Endothelial cell of umbilical vein (primary cell): ENCODE data around the gene HOXB6. TPM values are rescaled to one million over a fixed set of nuclear protein-coding genes. Genes with fewer than 3 reads are reported as not detected.

ENCODE experiments used
- BruUV-seq: library from RNA; stranded (reverse); fragments of 400-500 nt; replicated peaks from 2 replicates; lab custom pipeline; 2021; lab: Mats Ljungman, UMichigan
- CTCF ChIA-PET: fragments of 300-600, 350-600 bp; sonication (Branson Sonifier 250); formaldehyde crosslinking; loops from one replicate; lab custom pipeline; 2021; ENCODE audit warnings: antibody characterized with exemption, inconsistent platforms; lab: Charles Lee
- POLR2A ChIA-PET: fragments of 300-600, 350-600 bp; sonication (Branson Sonifier 250); formaldehyde crosslinking; loops from one replicate; lab custom pipeline; 2021; ENCODE audit warnings: antibody characterized with exemption, inconsistent platforms; lab: Charles Lee
- DNase-seq: peaks from one replicate; pipeline ENCODE4 v3.0.0-alpha.2; 2011; ENCODE audit warnings: low read depth, low spot score
- FAIRE-seq: peaks from 2 replicates; lab custom pipeline; 2011; peaks lifted over from hg19 to GRCh38; lab: Jason Lieb, UNC
- H2AFZ ChIP-seq: 2 replicates; pipeline ENCODE4 v1.6.0; 2012; ENCODE audit warnings: low read depth, low read length, control low read depth, inconsistent platforms
- H3K27ac ChIP-seq: 2 replicates; pipeline ENCODE4 v1.5.1; 2011; ENCODE audit warnings: low read depth, mild to moderate bottlenecking, control low read depth, low read length, moderate library complexity; ENCODE audit not compliant: insufficient read depth
- H3K27me3 ChIP-seq, 2 experiments: 2 replicates each; pipeline versions ENCODE4 v1.6.0 to v1.6.1; 2011; ENCODE audit warnings: low read length in 2 of 2, mixed read lengths in 1 of 2; ENCODE audit not compliant: control insufficient read depth in 2 of 2, insufficient read depth in 2 of 2
- H3K36me3 ChIP-seq, 2 experiments: 2 replicates in 1 of 2; 3 replicates in 1 of 2; pipeline ENCODE4 v1.5.1; 2011; ENCODE audit warnings: low read length in 2 of 2, mild to moderate bottlenecking in 1 of 2, moderate library complexity in 1 of 2; ENCODE audit not compliant: control insufficient read depth in 2 of 2, insufficient read depth in 2 of 2; ENCODE audit errors: extremely low read depth in 1 of 2
- H3K4me1 ChIP-seq: 3 replicates; pipeline ENCODE4 v1.5.1; 2011; ENCODE audit warnings: mild to moderate bottlenecking, low read length; ENCODE audit not compliant: control insufficient read depth, insufficient read depth; ENCODE audit errors: extremely low read depth
- H3K4me2 ChIP-seq: 2 replicates; pipeline ENCODE4 v1.6.1; 2011; ENCODE audit warnings: low read length, control low read depth, mixed read lengths; ENCODE audit not compliant: insufficient read depth
- H3K4me3 ChIP-seq, 3 experiments: fragments of 200-600 bp in 1 of 3; sonication (generic), shearing (Covaris generic) in 1 of 3; replicated peaks in 1 of 3; 2 replicates each; pipeline ENCODE4 v1.5.1; 2011 to 2016; ENCODE audit warnings: control low read depth in 3 of 3, low read length in 3 of 3, mild to moderate bottlenecking in 2 of 3, inconsistent platforms in 1 of 3, low read depth in 1 of 3, moderate library complexity in 1 of 3; ENCODE audit not compliant: insufficient read depth in 1 of 3
- H3K79me2 ChIP-seq: 2 replicates; pipeline ENCODE4 v1.6.0; 2012; ENCODE audit warnings: low read length, inconsistent platforms; ENCODE audit not compliant: control insufficient read depth, insufficient read depth
- H3K9ac ChIP-seq: replicated peaks from 2 replicates; pipeline ENCODE3; 2011; ENCODE audit warnings: low read length, control low read depth; ENCODE audit not compliant: insufficient read depth; ENCODE audit errors: extremely low read depth
- H3K9me1 ChIP-seq: replicated peaks from 3 replicates; pipeline ENCODE4 v1.6.0; 2011; ENCODE audit warnings: mild to moderate bottlenecking, low read length; ENCODE audit not compliant: control insufficient read depth, insufficient read depth; ENCODE audit errors: extremely low read depth
- H3K9me3 ChIP-seq: replicated peaks from 2 replicates; pipeline ENCODE4 v1.5.1; 2012; ENCODE audit warnings: low read length, inconsistent platforms; ENCODE audit not compliant: control insufficient read depth, insufficient read depth
- H4K20me1 ChIP-seq: replicated peaks from 2 replicates; pipeline ENCODE3; 2011; ENCODE audit warnings: mild to moderate bottlenecking, low read length; ENCODE audit not compliant: control insufficient read depth, insufficient read depth; ENCODE audit errors: extremely low read depth
- EZH2 ChIP-seq: IDR thresholded peaks from 2 replicates; pipeline ENCODE4 v1.6.1; 2012; ENCODE audit warnings: borderline replicate concordance, low read depth, mild to moderate bottlenecking, moderate library complexity, low read length, inconsistent platforms; ENCODE audit not compliant: severe bottlenecking
- FOS ChIP-seq: IDR thresholded peaks from 2 replicates; pipeline ENCODE4 v1.6.1; 2011; ENCODE audit warnings: mild to moderate bottlenecking, low read length, moderate library complexity, borderline replicate concordance; ENCODE audit not compliant: insufficient read depth
- GATA2 ChIP-seq: IDR thresholded peaks from 2 replicates; pipeline ENCODE4 v1.7.0; 2011; ENCODE audit warnings: low read depth, mild to moderate bottlenecking, moderate library complexity, mixed read lengths, low read length; ENCODE audit not compliant: insufficient read length, insufficient read depth
- JUN ChIP-seq: IDR thresholded peaks from 2 replicates; pipeline ENCODE4 v1.6.1; 2011; ENCODE audit warnings: borderline replicate concordance, low read depth; ENCODE audit not compliant: insufficient read length, insufficient read depth
- MYC ChIP-seq: IDR thresholded peaks from one replicate; pipeline ENCODE4 v1.6.1; 2011; ENCODE audit warnings: mild to moderate bottlenecking, low read depth, low read length
- POLR2A ChIP-seq: IDR thresholded peaks from 2 replicates; pipeline ENCODE4 v1.6.1; 2012; ENCODE audit warnings: low read depth, mild to moderate bottlenecking, control low read depth, low read length
- POLR2AphosphoS5 ChIP-seq: IDR thresholded peaks from 2 replicates; pipeline ENCODE4 v1.6.1; 2012; ENCODE audit warnings: low read depth, mild to moderate bottlenecking, control low read depth, low read length, moderate library complexity; ENCODE audit not compliant: insufficient read depth
- dilution Hi-C: fragments of 300-500 bp; cut with MboI; formaldehyde crosslinking; loops from one replicate; pipeline ENCODE4 v1.15.0; 2019; ENCODE audit warnings: low sequenced_read_pairs; ENCODE audit not compliant: extremely low pct_ligation_motif_present
- intact Hi-C: fragments of 100-400 bp; cut with micrococcal nuclease; formaldehyde crosslinking; loops from one replicate; pipeline ENCODE4 v1.10.0; 2022
- polyA plus RNA-seq, 4 experiments: library from polyadenylated mRNA; depleted of rRNA in 3 of 4; stranded (reverse) in 3 of 4; unstranded in 1 of 4; fragments of >200 nt; gene quantifications; 2 replicates each; pipeline versions ENCODE4 v1.2.1 to v1.2.3, GENCODE V29; 2011 to 2012; ENCODE audit warnings: missing spikeins in 1 of 4
- total RNA-seq: library from RNA; stranded (reverse); gene quantifications from 2 replicates; pipeline ENCODE4 v1.2.3, GENCODE V29; 2021
- TF ChIP-seq, protein P1 (sequence below), 2 donors: IDR thresholded peaks; 1 replicate in 1 of 2; 2 replicates in 1 of 2; pipeline ENCODE4 v1.5.1; 2011; ENCODE audit warnings: low read length in 2 of 2, mild to moderate bottlenecking in 2 of 2, moderate library complexity in 2 of 2, control low read depth in 1 of 2, inconsistent platforms in 1 of 2, low read depth in 1 of 2; ENCODE audit not compliant: insufficient read depth in 1 of 2; ENCODE audit errors: extremely low read depth in 1 of 2
- TF ChIP-seq, protein P2 (sequence below): IDR thresholded peaks from 2 replicates; pipeline ENCODE4 v1.6.1; 2011; ENCODE audit not compliant: insufficient read depth, insufficient read length

Gene HOXB6
- total and polyA plus RNA-seq, 2 donors (not counting 3 experiments of a cell fraction or from before 2014, with no cell fraction given): 8.8 to 24.0 TPM

GRCh38 chr17:48628649-48629410 lies 24.0 kb upstream of the HOXB6 start:
- ChIA-PET CTCF (interaction anchor here (0.9 to 1.0 kb wide), 3 partner anchors 8 to 369 kb away, joined by 3 to 4 read pairs (median 3); no protein-coding TSS in a partner anchor), POLR2A (no interaction called here)
- Histone ChIP-seq H3K27me3 (peaks cover 64 to 96% of the 10 kb centered on the region in 2 experiments), H3K79me2 (no peaks in the 10 kb centered on the region), H3K4me3 (no peak overlapping the region), H3K36me3 (no peaks in the 10 kb centered on the region), H2AFZ (no peak overlapping the region), H3K4me2 (no peak overlapping the region), H3K9ac (no peak overlapping the region), H3K4me1 (peaks cover 13% of the 10 kb centered on the region), H3K9me3 (no peaks in the 10 kb centered on the region), H3K27ac (no peak overlapping the region), H4K20me1 (no peaks in the 10 kb centered on the region), H3K9me1 (no peaks in the 10 kb centered on the region)
- dilution Hi-C loops (no loop called here), intact Hi-C loops (no loop called here)
- DNase-seq (no peak), FAIRE-seq (no peak)
- no TSS peak for BruUV-seq
- TF ChIP-seq MYC: no peak

- dilution Hi-C loops: no loop called here
- DNase-seq: no peak
- intact Hi-C loops: no loop called here
- Histone ChIP-seq H2AFZ (no peak overlapping the region), H3K79me2 (no peaks in the 10 kb centered on the region), H3K4me3 (no peak overlapping the region), H3K27ac (no peak overlapping the region), H4K20me1 (no peaks in the 10 kb centered on the region), H3K36me3 (no peaks in the 10 kb centered on the region), H3K4me2 (no peak overlapping the region), H3K4me1 (peaks cover 13% of the 10 kb centered on the region), H3K27me3 (peaks cover 70 to 96% of the 10 kb centered on the region in 2 experiments), H3K9ac (no peak overlapping the region), H3K9me3 (no peaks in the 10 kb centered on the region), H3K9me1 (no peaks in the 10 kb centered on the region)
- TF ChIP-seq POLR2AphosphoS5 (no peak), POLR2A (no peak), EZH2 (no peak), FOS (no peak), MYC (no peak), GATA2 (no peak), JUN (no peak)
- TF ChIP-seq, protein P1, sequence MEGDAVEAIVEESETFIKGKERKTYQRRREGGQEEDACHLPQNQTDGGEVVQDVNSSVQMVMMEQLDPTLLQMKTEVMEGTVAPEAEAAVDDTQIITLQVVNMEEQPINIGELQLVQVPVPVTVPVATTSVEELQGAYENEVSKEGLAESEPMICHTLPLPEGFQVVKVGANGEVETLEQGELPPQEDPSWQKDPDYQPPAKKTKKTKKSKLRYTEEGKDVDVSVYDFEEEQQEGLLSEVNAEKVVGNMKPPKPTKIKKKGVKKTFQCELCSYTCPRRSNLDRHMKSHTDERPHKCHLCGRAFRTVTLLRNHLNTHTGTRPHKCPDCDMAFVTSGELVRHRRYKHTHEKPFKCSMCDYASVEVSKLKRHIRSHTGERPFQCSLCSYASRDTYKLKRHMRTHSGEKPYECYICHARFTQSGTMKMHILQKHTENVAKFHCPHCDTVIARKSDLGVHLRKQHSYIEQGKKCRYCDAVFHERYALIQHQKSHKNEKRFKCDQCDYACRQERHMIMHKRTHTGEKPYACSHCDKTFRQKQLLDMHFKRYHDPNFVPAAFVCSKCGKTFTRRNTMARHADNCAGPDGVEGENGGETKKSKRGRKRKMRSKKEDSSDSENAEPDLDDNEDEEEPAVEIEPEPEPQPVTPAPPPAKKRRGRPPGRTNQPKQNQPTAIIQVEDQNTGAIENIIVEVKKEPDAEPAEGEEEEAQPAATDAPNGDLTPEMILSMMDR (IDR thresholded peaks at IDR 0.05; ENCODE audit: extremely low read depth in 1 of 2, insufficient read depth in 1 of 2, low read depth in 1 of 2, low read length in 2 of 2): no peak
- TF ChIP-seq, protein P2, sequence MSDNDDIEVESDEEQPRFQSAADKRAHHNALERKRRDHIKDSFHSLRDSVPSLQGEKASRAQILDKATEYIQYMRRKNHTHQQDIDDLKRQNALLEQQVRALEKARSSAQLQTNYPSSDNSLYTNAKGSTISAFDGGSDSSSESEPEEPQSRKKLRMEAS: no peak
- BruUV-seq: no TSS peak
- no peak for FAIRE-seq
- POLR2A ChIA-PET: no interaction called here
- CTCF ChIA-PET: interaction anchor here (1.0 to 3.2 kb wide), 2 partner anchors 9 kb away, joined by 3 to 73 read pairs; no protein-coding TSS in a partner anchor
These were observed 23.1 kb upstream of the HOXB6 start for GRCh38 chr17:48627623-48628521.
